A549 (cell line): ENCODE results near the gene RELN. TPM values are rescaled to one million over a fixed set of nuclear protein-coding genes. Genes with fewer than 3 reads are reported as not detected.

Source experiments
- ATAC-seq, 2 experiments: fragments of 200-7000 bp in 1 of 2; fragments of >200 bp in 1 of 2; cut with Nextera tagmentation in 1 of 2; cut with Tn5 transposase in 1 of 2; 3 replicates each; pipeline versions ENCODE4 v1.8.0 to v1.9.1; 2018 to 2020; ENCODE audit warnings: mild to moderate bottlenecking in 1 of 2, moderate library complexity in 1 of 2
- CTCF ChIA-PET: fragments of 300-600 bp; sonication (Branson Sonifier 250); formaldehyde crosslinking; extraction: SDS; loops from one replicate; lab custom pipeline; 2021; ENCODE audit warnings: antibody characterized with exemption, inconsistent platforms; lab: Yijun Ruan, JAX
- POLR2A ChIA-PET: fragments of 350-600 bp; formaldehyde crosslinking; extraction: SDS; loops from one replicate; lab custom pipeline; 2021; ENCODE audit warnings: antibody characterized with exemption, inconsistent platforms; lab: Yijun Ruan, JAX
- DNase-seq, 2 experiments: peaks; one replicate each; pipeline versions ENCODE4 v3.0.0 to v3.0.0-alpha.2; 2011 to 2016; ENCODE audit warnings: low read depth in 1 of 2, low spot score in 1 of 2
- FAIRE-seq: peaks from 2 replicates; lab custom pipeline; 2011; peaks lifted over from hg19 to GRCh38; lab: Jason Lieb, UNC
- H3K27ac ChIP-seq, 2 experiments: fragments of >200 bp; sonication (Bioruptor Twin); formaldehyde crosslinking; 3 replicates each; pipeline ENCODE4 v1.5.1; 2016 to 2017
- H3K4me1 ChIP-seq: fragments of >200 bp; sonication (Bioruptor Twin); formaldehyde crosslinking; 3 replicates; pipeline ENCODE4 v1.6.1; 2016
- H3K4me2 ChIP-seq: fragments of >200 bp; sonication (Bioruptor Twin); formaldehyde crosslinking; 3 replicates; pipeline ENCODE4 v1.6.1; 2016
- H3K4me3 ChIP-seq: fragments of >200 bp; sonication (Bioruptor Twin); formaldehyde crosslinking; 3 replicates; pipeline ENCODE4 v1.5.1; 2016
- H3K9me3 ChIP-seq: fragments of >200 bp; sonication (Bioruptor Twin); formaldehyde crosslinking; 3 replicates; pipeline ENCODE4 v1.6.1; 2016
- BHLHE40 ChIP-seq: IDR thresholded peaks from 2 replicates; pipeline ENCODE4 v1.6.1; 2012; ENCODE audit warnings: low read depth, low read length, inconsistent platforms
- CBX8 ChIP-seq: fragments of 200-600 bp; sonication (generic); IDR thresholded peaks from 2 replicates; pipeline ENCODE4 v1.6.1; 2016
- CHD4 ChIP-seq: fragments of 200-600 bp; sonication (generic); IDR thresholded peaks from 2 replicates; pipeline ENCODE4 v1.6.1; 2016; ENCODE audit warnings: antibody characterized with exemption, mild to moderate bottlenecking, borderline replicate concordance
- EHF ChIP-seq: fragments of 250-450 bp; sonication (Bioruptor Pico); IDR thresholded peaks from 2 replicates; pipeline ENCODE4 v1.5.0; 2020; ENCODE audit warnings: mild to moderate bottlenecking
- EP300 ChIP-seq, 2 experiments: fragments of >200 bp; sonication (Bioruptor Twin); formaldehyde crosslinking; IDR thresholded peaks; 2 replicates in 1 of 2; 3 replicates in 1 of 2; pipeline ENCODE4 v1.6.1; 2016 to 2017
- ESRRA ChIP-seq: fragments of 150-350 bp; IDR thresholded peaks from 2 replicates; pipeline ENCODE4 v1.6.1; 2014; ENCODE audit warnings: mild to moderate bottlenecking, low read length, borderline replicate concordance
- FOXS1 ChIP-seq: fragments of 250-450 bp; sonication (Bioruptor Pico); IDR thresholded peaks from 2 replicates; pipeline ENCODE4 v1.5.0; 2020; ENCODE audit warnings: mild to moderate bottlenecking, moderate library complexity
- GATA3 ChIP-seq: IDR thresholded peaks from 2 replicates; pipeline ENCODE4 v1.6.1; 2012; ENCODE audit warnings: borderline replicate concordance
- HDAC2 ChIP-seq: fragments of 200-600 bp; sonication (generic); IDR thresholded peaks from 2 replicates; pipeline ENCODE4 v1.6.1; 2016
- HOXB5 ChIP-seq: fragments of 250-450 bp; sonication (Bioruptor Pico); IDR thresholded peaks from 2 replicates; pipeline ENCODE4 v1.5.0; 2020; ENCODE audit warnings: mild to moderate bottlenecking, moderate library complexity
- JUNB ChIP-seq: fragments of >200 bp; sonication (Bioruptor Twin); formaldehyde crosslinking; IDR thresholded peaks from 2 replicates; pipeline ENCODE4 v1.6.1; 2016
- KDM1A ChIP-seq: fragments of 200-600 bp; sonication (generic); IDR thresholded peaks from 2 replicates; pipeline ENCODE4 v1.6.1; 2016; ENCODE audit warnings: low read depth, mild to moderate bottlenecking
- KDM5A ChIP-seq: fragments of 200-600 bp; sonication (generic); IDR thresholded peaks from 2 replicates; pipeline ENCODE4 v1.6.1; 2016; ENCODE audit warnings: antibody characterized with exemption, mild to moderate bottlenecking
- MAFK ChIP-seq: fragments of 450-650 bp; IDR thresholded peaks from 2 replicates; pipeline ENCODE4 v1.6.1; 2014; ENCODE audit not compliant: partially characterized antibody
- NR3C1 ChIP-seq: fragments of >200 bp; sonication (Bioruptor Twin); formaldehyde crosslinking; IDR thresholded peaks from 3 replicates; pipeline ENCODE4 v1.6.1; 2017
- POLR2AphosphoS2 ChIP-seq: conservative IDR thresholded peaks from 2 replicates; pipeline ENCODE4 v1.6.1; 2012; ENCODE audit warnings: low read length, improper control_type of control experiment, inconsistent platforms
- RCOR1 ChIP-seq: fragments of 150-350 bp; IDR thresholded peaks from 2 replicates; pipeline ENCODE4 v1.6.1; 2014; ENCODE audit warnings: antibody characterized with exemption, low read length, low read depth
- SREBF2 ChIP-seq: fragments of 450-650 bp; IDR thresholded peaks from 2 replicates; pipeline ENCODE4 v1.6.1; 2014; ENCODE audit warnings: mild to moderate bottlenecking, moderate library complexity
- TFCP2L1 ChIP-seq: fragments of 250-450 bp; sonication (Bioruptor Pico); IDR thresholded peaks from 2 replicates; pipeline ENCODE4 v1.5.0; 2021; ENCODE audit warnings: mild to moderate bottlenecking
- ZC3H11A ChIP-seq: fragments of 450-650 bp; IDR thresholded peaks from 2 replicates; pipeline ENCODE4 v1.6.1; 2014; ENCODE audit warnings: antibody characterized with exemption, mild to moderate bottlenecking
- ZFP36 ChIP-seq: fragments of 450-650 bp; IDR thresholded peaks from 2 replicates; pipeline ENCODE4 v1.6.1; 2014; ENCODE audit warnings: borderline replicate concordance; ENCODE audit not compliant: partially characterized antibody
- ZSCAN20 ChIP-seq: fragments of 250-450 bp; sonication (Bioruptor Pico); IDR thresholded peaks from 2 replicates; pipeline ENCODE4 v1.8.0; 2022; ENCODE audit warnings: mild to moderate bottlenecking, moderate library complexity
- WGBS: methylation state at CpG from one replicate; pipeline ENCODE4 v1.1.6; 2017; ENCODE audit errors: missing lambda C conversion rate; 5-methylcytosine and 5-hydroxymethylcytosine counted together
- polyA plus RNA-seq, 4 experiments: library from polyadenylated mRNA; depleted of rRNA in 3 of 4; stranded (reverse); fragments of >200 nt; fragmentation: RNase III in 1 of 4; extraction: RNeasy Plus Mini Kit Qiagen cat#74134 plus additional on column Dnase treatment in 1 of 4; gene quantifications; 2 replicates in 3 of 4; 3 replicates in 1 of 4; pipeline ENCODE4 v1.2.3, GENCODE V29; 2011 to 2017
- TF ChIP-seq, protein P1 (sequence below): IDR thresholded peaks from 2 replicates; pipeline ENCODE4 v1.6.1; 2012; ENCODE audit warnings: low read depth, borderline replicate concordance
- TF ChIP-seq, protein P2 (sequence below): IDR thresholded peaks from 2 replicates; pipeline ENCODE4 v1.6.1; 2012
- TF ChIP-seq, protein P3 (sequence below): fragments of 150-350 bp; IDR thresholded peaks from 2 replicates; pipeline ENCODE4 v1.6.1; 2014; ENCODE audit warnings: low read depth, mild to moderate bottlenecking, low read length
- TF ChIP-seq, protein P4 (sequence below): IDR thresholded peaks from 2 replicates; pipeline ENCODE4 v1.6.1; 2012
- TF ChIP-seq, protein P5 (sequence below): fragments of >200 bp; sonication (Bioruptor Twin); formaldehyde crosslinking; IDR thresholded peaks from 2 replicates; pipeline ENCODE4 v1.6.1; 2016

The RELN gene
- polyA plus RNA-seq, 2 of the 4 experiments (the other 2 are of a cell fraction), result not detected

DNA sequence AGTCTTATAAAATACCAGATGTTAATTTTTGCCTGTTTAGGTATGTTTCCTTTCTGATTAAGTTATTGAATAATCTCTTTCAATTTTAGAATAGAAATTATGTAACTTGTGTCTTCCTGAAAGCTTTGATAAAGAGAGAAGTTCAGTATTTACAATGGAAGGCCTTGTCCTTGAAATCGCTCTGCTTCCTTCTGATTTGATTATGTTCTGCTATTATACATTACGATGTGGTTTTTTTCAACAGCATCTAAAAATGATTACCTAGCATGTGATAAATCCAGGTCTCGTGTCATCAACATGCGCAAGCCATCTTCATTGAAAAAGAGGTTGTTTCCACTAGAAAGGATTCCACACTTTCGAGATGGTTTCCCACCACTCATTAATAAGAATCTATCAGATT, 447.0 kb downstream of the RELN start:
- no peak overlapping the region for H3K4me2 ChIP-seq
- ATAC-seq (no peak), DNase-seq (no peak), FAIRE-seq (no peak)
- no peak overlapping the region for H3K4me3 ChIP-seq
- 48% methylated on average over 5 of the region's 5 CpGs for WGBS
- no peak overlapping the region for H3K27ac ChIP-seq
- TF ChIP-seq CHD4 (no peak), FOXS1 (CRISPR knock-in tag) (no peak), ZC3H11A (no peak), KDM1A (no peak), EP300 (IDR thresholded peaks at IDR 0.05) (no peak), MAFK (no peak), GATA3 (no peak)
- TF ChIP-seq, protein P1, sequence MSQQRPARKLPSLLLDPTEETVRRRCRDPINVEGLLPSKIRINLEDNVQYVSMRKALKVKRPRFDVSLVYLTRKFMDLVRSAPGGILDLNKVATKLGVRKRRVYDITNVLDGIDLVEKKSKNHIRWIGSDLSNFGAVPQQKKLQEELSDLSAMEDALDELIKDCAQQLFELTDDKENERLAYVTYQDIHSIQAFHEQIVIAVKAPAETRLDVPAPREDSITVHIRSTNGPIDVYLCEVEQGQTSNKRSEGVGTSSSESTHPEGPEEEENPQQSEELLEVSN, result no peak
- TF ChIP-seq, protein P2, sequence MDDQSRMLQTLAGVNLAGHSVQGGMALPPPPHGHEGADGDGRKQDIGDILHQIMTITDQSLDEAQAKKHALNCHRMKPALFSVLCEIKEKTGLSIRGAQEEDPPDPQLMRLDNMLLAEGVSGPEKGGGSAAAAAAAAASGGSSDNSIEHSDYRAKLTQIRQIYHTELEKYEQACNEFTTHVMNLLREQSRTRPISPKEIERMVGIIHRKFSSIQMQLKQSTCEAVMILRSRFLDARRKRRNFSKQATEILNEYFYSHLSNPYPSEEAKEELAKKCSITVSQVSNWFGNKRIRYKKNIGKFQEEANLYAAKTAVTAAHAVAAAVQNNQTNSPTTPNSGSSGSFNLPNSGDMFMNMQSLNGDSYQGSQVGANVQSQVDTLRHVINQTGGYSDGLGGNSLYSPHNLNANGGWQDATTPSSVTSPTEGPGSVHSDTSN, result no peak
- POLR2A ChIA-PET, result no interaction called here
- H3K9me3 ChIP-seq, result no peaks in the 10 kb centered on the region
- CTCF ChIA-PET, result interaction anchor here (1.0 to 1.2 kb wide), 2 partner anchors 18 to 727 kb away, joined by 3 read pairs; no protein-coding TSS in a partner anchor
- no peaks in the 10 kb centered on the region for H3K4me1 ChIP-seq

DNA sequence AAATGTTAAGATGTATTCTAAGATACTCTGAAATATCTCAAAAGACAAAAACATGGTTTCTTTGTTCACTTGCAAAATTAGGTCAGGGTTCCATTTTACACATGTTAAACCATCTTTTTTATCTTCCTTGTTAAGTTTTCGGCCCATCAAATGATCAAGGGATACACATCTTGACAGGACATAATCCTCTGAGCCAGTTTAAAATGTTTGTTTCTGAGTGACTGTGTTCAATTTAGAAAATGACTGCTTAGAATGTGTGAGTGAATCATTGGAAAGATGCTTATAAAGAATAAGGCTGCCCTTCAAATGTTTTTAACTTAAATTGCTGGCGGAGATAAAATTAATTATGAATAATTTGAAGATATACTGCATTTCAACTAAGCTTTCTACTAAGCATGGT, 447.5 kb downstream of the RELN start:
- no peaks in the 10 kb centered on the region for H3K9me3 ChIP-seq
- CTCF ChIA-PET, result interaction anchor here (1.2 kb wide), 1 partner anchor 17 kb away, joined by 3 read pairs; no protein-coding TSS in a partner anchor
- TF ChIP-seq ESRRA (no peak), RCOR1 (no peak), NR3C1 (no peak), GATA3 (no peak), JUNB (no peak), BHLHE40 (no peak), EHF (CRISPR knock-in tag) (no peak), HDAC2 (no peak), TFCP2L1 (CRISPR knock-in tag) (no peak), ZSCAN20 (CRISPR knock-in tag) (no peak), KDM5A (no peak), SREBF2 (no peak), CBX8 (no peak), HOXB5 (CRISPR knock-in tag) (no peak), ZC3H11A (no peak), POLR2AphosphoS2 (no peak), ZFP36 (no peak)
- TF ChIP-seq, protein P3, sequence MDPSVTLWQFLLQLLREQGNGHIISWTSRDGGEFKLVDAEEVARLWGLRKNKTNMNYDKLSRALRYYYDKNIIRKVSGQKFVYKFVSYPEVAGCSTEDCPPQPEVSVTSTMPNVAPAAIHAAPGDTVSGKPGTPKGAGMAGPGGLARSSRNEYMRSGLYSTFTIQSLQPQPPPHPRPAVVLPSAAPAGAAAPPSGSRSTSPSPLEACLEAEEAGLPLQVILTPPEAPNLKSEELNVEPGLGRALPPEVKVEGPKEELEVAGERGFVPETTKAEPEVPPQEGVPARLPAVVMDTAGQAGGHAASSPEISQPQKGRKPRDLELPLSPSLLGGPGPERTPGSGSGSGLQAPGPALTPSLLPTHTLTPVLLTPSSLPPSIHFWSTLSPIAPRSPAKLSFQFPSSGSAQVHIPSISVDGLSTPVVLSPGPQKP, result no peak
- TF ChIP-seq, protein P4, sequence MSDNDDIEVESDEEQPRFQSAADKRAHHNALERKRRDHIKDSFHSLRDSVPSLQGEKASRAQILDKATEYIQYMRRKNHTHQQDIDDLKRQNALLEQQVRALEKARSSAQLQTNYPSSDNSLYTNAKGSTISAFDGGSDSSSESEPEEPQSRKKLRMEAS, result no peak
- TF ChIP-seq, protein P5, sequence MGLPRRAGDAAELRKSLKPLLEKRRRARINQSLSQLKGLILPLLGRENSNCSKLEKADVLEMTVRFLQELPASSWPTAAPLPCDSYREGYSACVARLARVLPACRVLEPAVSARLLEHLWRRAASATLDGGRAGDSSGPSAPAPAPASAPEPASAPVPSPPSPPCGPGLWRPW, result no peak
- TF ChIP-seq, all 56 proteins: peak for 0
- no peak for ATAC-seq
- no peak overlapping the region for H3K4me3 ChIP-seq
- POLR2A ChIA-PET, result no interaction called here
- no peaks in the 10 kb centered on the region for H3K4me1 ChIP-seq
- no peak overlapping the region for H3K27ac ChIP-seq
- 38% methylated on average over 2 of the region's 2 CpGs for WGBS
- DNase-seq, result no peak
- no peak overlapping the region for H3K4me2 ChIP-seq
- no peak for FAIRE-seq
